ENCODE results near the gene ZBTB38. TPM values are rescaled to one million over a fixed set of nuclear protein-coding genes. Genes with fewer than 3 reads are reported as not detected.

The ZBTB38 gene
- total RNA-seq, 4 donors from 2014 or later: 101 to 147 (median 118) TPM

GRCh38 chr3:141356046-141356445 lies 12.3 kb upstream of the ZBTB38 start:
- TF ChIP-seq, protein P1, sequence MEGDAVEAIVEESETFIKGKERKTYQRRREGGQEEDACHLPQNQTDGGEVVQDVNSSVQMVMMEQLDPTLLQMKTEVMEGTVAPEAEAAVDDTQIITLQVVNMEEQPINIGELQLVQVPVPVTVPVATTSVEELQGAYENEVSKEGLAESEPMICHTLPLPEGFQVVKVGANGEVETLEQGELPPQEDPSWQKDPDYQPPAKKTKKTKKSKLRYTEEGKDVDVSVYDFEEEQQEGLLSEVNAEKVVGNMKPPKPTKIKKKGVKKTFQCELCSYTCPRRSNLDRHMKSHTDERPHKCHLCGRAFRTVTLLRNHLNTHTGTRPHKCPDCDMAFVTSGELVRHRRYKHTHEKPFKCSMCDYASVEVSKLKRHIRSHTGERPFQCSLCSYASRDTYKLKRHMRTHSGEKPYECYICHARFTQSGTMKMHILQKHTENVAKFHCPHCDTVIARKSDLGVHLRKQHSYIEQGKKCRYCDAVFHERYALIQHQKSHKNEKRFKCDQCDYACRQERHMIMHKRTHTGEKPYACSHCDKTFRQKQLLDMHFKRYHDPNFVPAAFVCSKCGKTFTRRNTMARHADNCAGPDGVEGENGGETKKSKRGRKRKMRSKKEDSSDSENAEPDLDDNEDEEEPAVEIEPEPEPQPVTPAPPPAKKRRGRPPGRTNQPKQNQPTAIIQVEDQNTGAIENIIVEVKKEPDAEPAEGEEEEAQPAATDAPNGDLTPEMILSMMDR (IDR thresholded peaks at IDR 0.05; ENCODE audit: low read depth): no peak

DNA sequence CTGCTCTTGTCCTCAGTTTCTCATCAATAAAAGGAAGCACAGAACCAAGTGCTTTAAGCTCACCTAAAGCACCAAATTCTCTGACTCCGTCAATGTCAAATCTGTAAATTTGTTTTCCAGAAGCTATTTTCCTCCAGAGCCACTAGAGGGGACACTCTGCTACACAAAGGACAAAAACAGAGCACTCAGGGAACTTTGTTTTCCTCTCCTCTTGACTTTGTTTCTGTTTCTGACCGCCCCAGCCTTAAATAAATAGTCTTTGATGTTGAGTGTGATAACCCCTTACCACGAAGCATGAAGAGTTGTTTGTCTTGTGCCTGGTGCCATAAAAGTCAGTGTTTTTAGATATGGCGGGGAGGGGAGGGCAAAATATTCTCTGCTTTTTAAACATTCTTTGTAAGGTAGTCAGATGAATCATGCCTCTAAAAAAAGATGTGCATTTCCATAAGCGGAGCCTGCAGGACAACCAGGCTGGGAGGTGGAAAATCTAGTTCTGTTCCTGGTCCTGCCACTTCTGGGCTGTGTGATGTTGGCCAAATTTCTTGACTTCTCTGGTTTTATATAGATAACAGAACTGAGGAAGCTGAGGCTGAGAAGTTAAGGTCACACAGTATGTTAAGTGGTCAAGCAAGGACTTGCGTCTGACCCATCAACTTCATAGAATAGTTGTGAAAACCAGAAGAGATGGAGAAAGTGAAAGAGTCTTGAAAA lies 7.3 kb upstream of the ZBTB38 start:
- TF ChIP-seq, protein P1 (IDR thresholded peaks at IDR 0.05; ENCODE audit: low read depth): no peak

DNA sequence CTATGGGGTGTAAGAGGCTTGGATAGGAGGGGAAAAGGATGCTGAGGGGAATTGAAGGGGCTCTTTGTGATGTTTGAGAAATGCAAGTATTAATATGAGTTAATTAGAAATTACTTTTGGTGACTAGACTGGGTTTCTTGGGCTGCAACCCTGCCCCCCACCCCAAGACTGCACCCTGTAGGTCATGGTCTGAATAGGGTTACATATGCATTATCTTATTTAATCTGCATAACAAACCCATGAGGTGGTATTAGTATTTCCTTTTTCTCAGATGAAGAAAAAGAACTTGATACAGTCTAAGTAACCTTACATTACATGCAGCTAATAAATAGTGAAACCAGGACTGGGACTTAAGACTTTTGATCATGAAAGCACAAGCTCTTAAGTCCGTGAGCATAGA lies 5.6 kb upstream of the ZBTB38 start:
- TF ChIP-seq, protein P1 (IDR thresholded peaks at IDR 0.05; ENCODE audit: low read depth): no peak

GRCh38 chr3:141365201-141365600 lies 3.1 kb upstream of the ZBTB38 start:
- TF ChIP-seq, protein P1 (IDR thresholded peaks at IDR 0.05; ENCODE audit: low read depth): no peak

DNA sequence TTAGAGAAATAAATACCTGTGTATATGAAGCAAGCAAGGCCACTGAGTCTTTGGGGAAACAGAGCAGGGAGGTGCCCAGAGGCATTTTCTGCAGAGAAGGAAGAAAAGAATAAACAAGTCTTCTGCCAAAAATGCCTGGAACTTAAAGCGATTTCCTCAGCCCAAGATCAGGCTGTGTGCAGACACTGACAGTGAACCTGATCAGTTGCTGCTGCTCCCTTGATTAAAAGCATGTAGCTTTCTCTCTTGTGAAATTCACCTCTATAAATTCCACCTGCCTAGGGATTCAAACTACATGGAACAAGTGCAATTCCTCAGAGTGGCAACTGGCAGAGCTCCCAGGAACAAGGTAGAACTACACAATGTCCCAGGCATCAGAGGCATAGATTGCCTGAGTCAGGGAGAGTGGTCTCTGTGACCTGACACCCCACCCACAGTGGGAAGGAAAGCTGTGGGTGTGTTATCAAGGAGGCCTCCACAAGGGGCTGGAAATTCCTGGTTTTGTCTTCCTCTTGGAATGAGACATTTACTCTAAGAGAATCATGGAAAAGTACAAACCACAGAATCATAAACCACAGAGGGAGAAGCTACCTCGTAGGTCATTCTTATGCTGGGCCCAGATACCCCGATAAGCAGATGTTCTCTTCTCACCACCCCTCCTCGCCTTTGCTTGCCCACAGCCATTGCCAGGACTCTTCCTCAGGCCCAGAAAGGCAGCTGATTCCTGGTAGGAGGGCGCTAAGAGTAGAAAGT lies 1.8 kb upstream of the ZBTB38 start:
- TF ChIP-seq, protein P1 (IDR thresholded peaks at IDR 0.05; ENCODE audit: low read depth): no peak

DNA sequence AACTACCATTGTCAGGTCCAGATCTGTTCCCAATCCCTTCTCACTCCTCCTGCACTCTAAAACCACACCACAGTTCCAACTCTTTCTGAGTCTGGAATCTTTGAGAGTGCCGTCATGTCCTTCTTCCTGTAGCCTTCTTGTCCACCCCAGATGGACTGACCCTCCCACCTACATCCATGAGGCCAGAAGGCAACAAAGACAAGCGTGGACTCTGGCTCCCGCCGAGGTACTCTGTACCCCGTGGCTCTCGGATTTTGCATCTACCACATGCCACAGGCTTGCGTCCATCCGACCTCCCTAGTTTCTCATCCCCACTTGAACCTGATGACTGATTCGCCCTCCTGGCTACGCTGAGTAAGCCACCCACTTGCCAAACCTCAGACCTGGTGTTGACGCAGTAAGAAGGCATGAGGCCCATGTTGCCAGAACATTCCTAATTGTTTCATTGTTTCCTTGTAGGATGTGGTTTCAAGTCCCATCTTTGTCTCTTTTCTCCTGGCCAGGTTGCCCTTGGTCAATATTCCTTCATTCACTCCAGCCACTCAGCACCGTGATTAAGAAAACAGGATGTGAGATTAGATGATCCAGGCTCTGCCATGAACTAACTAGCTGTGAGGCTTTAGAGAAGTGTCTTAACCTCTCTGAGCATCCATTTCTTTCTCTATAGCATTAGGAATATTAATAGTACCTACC lies 1.1 kb upstream of the ZBTB38 start:
- TF ChIP-seq, protein P1 (IDR thresholded peaks at IDR 0.05; ENCODE audit: low read depth): no peak
